Lower lobe of right lung (tissue), 2 donors: Measurements from ENCODE around the gene SSR1. TPM values are rescaled to one million over a fixed set of nuclear protein-coding genes. Genes with fewer than 3 reads are reported as not detected.

Experiments used
- ATAC-seq, 2 donors: fragments of 200-7000 bp; cut with Tn5 transposase; one replicate each; pipeline ENCODE4 v1.9.1; 2020 to 2022; ENCODE audit warnings: mild to moderate bottlenecking in 2 of 2, moderate library complexity in 2 of 2
- DNase-seq: peaks from one replicate; pipeline ENCODE4 v3.0.0-alpha.2; 2020
- H3K27ac ChIP-seq: fragments of 200-600 bp; one replicate; pipeline ENCODE4 v1.8.0; 2022
- H3K27me3 ChIP-seq: fragments of 200-600 bp; one replicate; pipeline ENCODE4 v1.8.0; 2022; ENCODE audit warnings: low read depth
- H3K36me3 ChIP-seq: fragments of 200-600 bp; one replicate; pipeline ENCODE4 v1.8.0; 2022; ENCODE audit warnings: mild to moderate bottlenecking
- H3K4me1 ChIP-seq: fragments of 200-600 bp; one replicate; pipeline ENCODE4 v1.8.0; 2022
- H3K4me3 ChIP-seq: fragments of 200-600 bp; one replicate; pipeline ENCODE4 v1.8.0; 2022; ENCODE audit warnings: mild to moderate bottlenecking
- H3K9me3 ChIP-seq: fragments of 200-600 bp; one replicate; pipeline ENCODE4 v1.8.0; 2022
- CTCF ChIP-seq: fragments of 200-600 bp; IDR thresholded peaks from one replicate; pipeline ENCODE4 v1.8.0; 2022; ENCODE audit warnings: antibody characterized with exemption, mild to moderate bottlenecking
- intact Hi-C: fragments of 100-400 bp; cut with DNase I; formaldehyde crosslinking; loops from one replicate; pipeline ENCODE4 v1.11.0; 2022
- total RNA-seq: library from RNA; stranded (reverse); fragmentation: NEBNext Ultra II Directional; extraction: Animal tissue kit (Norgen Biotek cat#: 25700); gene quantifications from one replicate; pipeline ENCODE4 v1.2.1, GENCODE V29; 2021
- donor health status: DM: no; HTN: yes; CAD: no; lungs with severe emphysema.

Gene SSR1
- total RNA-seq, 1 donor from 2014 or later = 127 TPM

- peak overlapping the region; percentile 56 for H3K27ac ChIP-seq
- H3K27me3 ChIP-seq = no peaks in the 10 kb centered on the region
- DNase-seq (peak; percentile 41), ATAC-seq (peak; percentile 22 to 56)
- H3K4me1 ChIP-seq = peaks cover 36% of the 10 kb centered on the region
- intact Hi-C loops = no loop called here
- H3K9me3 ChIP-seq = no peaks in the 10 kb centered on the region
- peaks cover 49% of the 10 kb centered on the region for H3K36me3 ChIP-seq
- no peak overlapping the region for H3K4me3 ChIP-seq
- no peak for TF ChIP-seq CTCF
Observed at GRCh38 chr6:7241709-7242645, 71.0 kb downstream of the SSR1 start.

GRCh38 chr6:7241160-7241559 is 71.8 kb downstream of the SSR1 start:
- ATAC-seq (no peak), DNase-seq (peak; percentile 14)
- H3K9me3 ChIP-seq = no peaks in the 10 kb centered on the region
- no peak overlapping the region for H3K4me3 ChIP-seq
- peaks cover 41% of the 10 kb centered on the region for H3K36me3 ChIP-seq
- H3K27me3 ChIP-seq = no peaks in the 10 kb centered on the region
- peaks cover 43% of the 10 kb centered on the region for H3K4me1 ChIP-seq
- no peak for TF ChIP-seq CTCF
- peak overlapping the region; percentile 56 for H3K27ac ChIP-seq
- intact Hi-C loops = no loop called here

- intact Hi-C loops = no loop called here
- Histone ChIP-seq H3K4me3 (no peak overlapping the region), H3K9me3 (no peaks in the 10 kb centered on the region), H3K27ac (no peak overlapping the region), H3K36me3 (peaks cover 42% of the 10 kb centered on the region), H3K4me1 (peaks cover 51% of the 10 kb centered on the region), H3K27me3 (no peaks in the 10 kb centered on the region)
- no peak for ATAC-seq
- DNase-seq = peak; percentile 4
- TF ChIP-seq CTCF = no peak
Observed at GRCh38 chr6:7240351-7240750, 72.6 kb downstream of the SSR1 start.

- no peaks in the 10 kb centered on the region for H3K9me3 ChIP-seq
- ATAC-seq (no peak), DNase-seq (peak; percentile 17)
- no peak overlapping the region for H3K4me3 ChIP-seq
- peaks cover 42% of the 10 kb centered on the region for H3K36me3 ChIP-seq
- peak overlapping the region; percentile 4 for H3K27ac ChIP-seq
- no peaks in the 10 kb centered on the region for H3K27me3 ChIP-seq
- H3K4me1 ChIP-seq = peaks cover 54% of the 10 kb centered on the region
- intact Hi-C loops = no loop called here
- no peak for TF ChIP-seq CTCF
Observed at GRCh38 chr6:7239590-7239948, 73.4 kb downstream of the SSR1 start.

- H3K4me1 ChIP-seq = peaks cover 52% of the 10 kb centered on the region
- H3K9me3 ChIP-seq = no peaks in the 10 kb centered on the region
- intact Hi-C loops = no loop called here
- no peaks in the 10 kb centered on the region for H3K27me3 ChIP-seq
- peak; percentile 95 for DNase-seq
- peak; percentile 81 to 82 for ATAC-seq
- H3K27ac ChIP-seq = peak overlapping the region; percentile 4
- no peak overlapping the region for H3K4me3 ChIP-seq
- peak; percentile 72 for TF ChIP-seq CTCF
- H3K36me3 ChIP-seq = peaks cover 45% of the 10 kb centered on the region
Observed at GRCh38 chr6:7238900-7239589, 74.0 kb downstream of the SSR1 start.
